Activated gamma-delta T cell (primary cell): ENCODE data around the gene EPS8.
"Not testable (repeated sequence)": the region's sequence is repeated elsewhere in the genome, so short reads cannot be mapped to it uniquely, and the experiment has no call there.

Source experiments
- DNase-seq: peaks from one replicate; lab custom pipeline; 2025; lab: John Stamatoyannopoulos, UW

Gene EPS8

GRCh38 chr12:15757553-15758255 is 31.5 kb downstream of the EPS8 start:
- DNase-seq: no peak

- DNase-seq: no peak
Observed at GRCh38 chr12:15756822-15757221, 32.4 kb downstream of the EPS8 start.

- DNase-seq: no peak
Observed at GRCh38 chr12:15754233-15754632, 35.0 kb downstream of the EPS8 start.

GRCh38 chr12:15752785-15753184 is 36.4 kb downstream of the EPS8 start:
- no peak for DNase-seq

- no peak for DNase-seq
Observed at GRCh38 chr12:15751741-15752140, 37.4 kb downstream of the EPS8 start.

- DNase-seq: no peak
Observed at GRCh38 chr12:15749937-15750336, 39.3 kb downstream of the EPS8 start.

GRCh38 chr12:15741870-15742269 is 47.3 kb downstream of the EPS8 start:
- not testable (repeated sequence) for DNase-seq

- no peak for DNase-seq
Observed at GRCh38 chr12:15741082-15741481, 48.1 kb downstream of the EPS8 start.

GRCh38 chr12:15740389-15740788 is 48.8 kb downstream of the EPS8 start:
- not testable (repeated sequence) for DNase-seq

GRCh38 chr12:15738438-15739015 is 50.7 kb downstream of the EPS8 start:
- DNase-seq: no peak

- no peak for DNase-seq
Observed at GRCh38 chr12:15735837-15736615, 53.2 kb downstream of the EPS8 start.

- DNase-seq: no peak
Observed at GRCh38 chr12:15733136-15733535, 56.1 kb downstream of the EPS8 start.

GRCh38 chr12:15732341-15733061 is 56.7 kb downstream of the EPS8 start:
- DNase-seq: no peak

GRCh38 chr12:15731940-15732339 is 57.2 kb downstream of the EPS8 start:
- no peak for DNase-seq

- no peak for DNase-seq
Observed at GRCh38 chr12:15729097-15729496, 60.1 kb downstream of the EPS8 start.

GRCh38 chr12:15728118-15728598 is 61.0 kb downstream of the EPS8 start:
- DNase-seq: no peak

GRCh38 chr12:15726878-15727150 is 62.4 kb downstream of the EPS8 start:
- DNase-seq: no peak

- no peak for DNase-seq
Observed at GRCh38 chr12:15726027-15726877, 62.9 kb downstream of the EPS8 start.

GRCh38 chr12:15722951-15723350 is 66.2 kb downstream of the EPS8 start:
- no peak for DNase-seq

GRCh38 chr12:15721316-15722115 is 67.7 kb downstream of the EPS8 start:
- no peak for DNase-seq

- DNase-seq: no peak
Observed at GRCh38 chr12:15720295-15720694, 68.9 kb downstream of the EPS8 start.
